A673 (cell line): ENCODE data around the gene KRTAP5-3. TPM values are rescaled to one million over a fixed set of nuclear protein-coding genes. Genes with fewer than 3 reads are reported as not detected.

Experiments
- BruUV-seq: library from RNA; stranded (reverse); fragments of 400-500 nt; replicated peaks from 2 replicates; lab custom pipeline; 2021; lab: Mats Ljungman, UMichigan
- CTCF ChIA-PET: fragments of 300-600 bp; sonication (Branson Sonifier 250); formaldehyde crosslinking; loops from one replicate; lab custom pipeline; 2022; ENCODE audit warnings: antibody characterized with exemption; lab: Charles Lee
- POLR2A ChIA-PET: fragments of 300-600 bp; sonication (Branson Sonifier 250); formaldehyde crosslinking; loops from one replicate; lab custom pipeline; 2022; ENCODE audit warnings: antibody characterized with exemption; ENCODE audit not compliant: low non-redundant PET; lab: Charles Lee
- DNase-seq: peaks from one replicate; pipeline ENCODE4 v3.0.0-alpha.2; 2015; ENCODE audit warnings: low spot score
- H3K27ac ChIP-seq: fragments of 200-600 bp; sonication (generic); 2 replicates; pipeline ENCODE4 v1.5.1; 2016; ENCODE audit warnings: mixed run types, low read depth, mild to moderate bottlenecking, mixed read lengths, antibody characterized with exemption, low read length; ENCODE audit not compliant: poor library complexity, severe bottlenecking
- H3K27me3 ChIP-seq: fragments of 200-600 bp; sonication (generic); replicated peaks from 2 replicates; pipeline ENCODE4 v1.6.1; 2017; ENCODE audit warnings: mixed run types, low read depth, mild to moderate bottlenecking, mixed read lengths, antibody characterized with exemption, low read length; ENCODE audit not compliant: insufficient read depth, poor library complexity
- H3K36me3 ChIP-seq: fragments of 200-600 bp; sonication (generic); 2 replicates; pipeline ENCODE4 v1.6.1; 2016; ENCODE audit warnings: mixed run types, mild to moderate bottlenecking, mixed read lengths, antibody characterized with exemption, low read length; ENCODE audit not compliant: insufficient read depth, poor library complexity, severe bottlenecking
- H3K4me1 ChIP-seq: fragments of 200-600 bp; sonication (generic); 2 replicates; pipeline ENCODE4 v1.6.1; 2017; ENCODE audit warnings: mixed run types, mild to moderate bottlenecking, mixed read lengths, antibody characterized with exemption, low read length; ENCODE audit not compliant: insufficient read depth, poor library complexity, severe bottlenecking
- H3K4me3 ChIP-seq: fragments of 200-600 bp; sonication (generic); 2 replicates; pipeline ENCODE4 v1.5.1; 2016; ENCODE audit warnings: low read depth, mixed run types, mild to moderate bottlenecking, mixed read lengths, low read length; ENCODE audit not compliant: poor library complexity, severe bottlenecking
- H3K9me3 ChIP-seq: fragments of 200-600 bp; sonication (generic); 2 replicates; pipeline ENCODE4 v1.6.1; 2016; ENCODE audit warnings: mixed run types, low read depth, mild to moderate bottlenecking, mixed read lengths, antibody characterized with exemption, low read length; ENCODE audit not compliant: poor library complexity, severe bottlenecking
- CTCF ChIP-seq: fragments of 300-800, 200-600 bp; sonication (generic); conservative IDR thresholded peaks from 2 replicates; pipeline ENCODE4 v1.5.1; 2017; ENCODE audit warnings: low read depth, mild to moderate bottlenecking, antibody characterized with exemption, low read length, moderate library complexity, mixed read lengths
- EZH2 ChIP-seq: fragments of 200-600 bp; sonication (generic); IDR thresholded peaks from 2 replicates; pipeline ENCODE4 v1.6.1; 2017; ENCODE audit warnings: borderline replicate concordance, low read depth, mild to moderate bottlenecking, mixed read lengths, antibody characterized with exemption, low read length; ENCODE audit not compliant: poor library complexity, severe bottlenecking
- intact Hi-C: fragments of 100-400 bp; cut with micrococcal nuclease; formaldehyde crosslinking; loops from one replicate; pipeline ENCODE4 v1.10.0; 2022; ENCODE audit not compliant: unreplicated experiment
- total RNA-seq: library from RNA; stranded (reverse); gene quantifications from 2 replicates; pipeline ENCODE4 v1.2.3, GENCODE V29; 2021

Gene KRTAP5-3
- total RNA-seq, 1 experiment from 2014 or later: not detected

- ChIA-PET POLR2A (no interaction called here), CTCF (no interaction called here)
- H3K9me3 ChIP-seq: no peaks in the 10 kb centered on the region
- no peak within 1 kb of the TSS for H3K4me3 ChIP-seq
- TF ChIP-seq CTCF (no peak), EZH2 (no peak)
- H3K36me3 ChIP-seq: no peaks in the 10 kb centered on the region
- no peak within 1 kb of the TSS for H3K27ac ChIP-seq
- H3K27me3 ChIP-seq: no peaks in the 10 kb centered on the region
- no peaks in the 10 kb centered on the region for H3K4me1 ChIP-seq
- BruUV-seq: no TSS peak
- no peak for DNase-seq
- intact Hi-C loops: loop anchor here (10.0 kb wide), 1 partner anchor 85 kb away; no protein-coding TSS in a partner anchor
These were observed 21.3 kb upstream of the KRTAP5-3 start, which contains the start of gene KRTAP5-5 for GRCh38 chr11:1629326-1630185. Gene KRTAP5-5, plus strand, starts transcription at chr11:1629775. Its CDS starts 66 bp downstream, at chr11:1629841.

- ChIA-PET CTCF (interaction anchor here (1.0 kb wide), 1 partner anchor 82 kb away, joined by 4 read pairs; no protein-coding TSS in a partner anchor), POLR2A (no interaction called here)
- intact Hi-C loops: loop anchor here (10.0 kb wide), 1 partner anchor 84 kb away; no protein-coding TSS in a partner anchor
- TF ChIP-seq CTCF: peak; percentile 92
- no peak for TF ChIP-seq EZH2
- Histone ChIP-seq H3K36me3 (no peaks in the 10 kb centered on the region), H3K4me3 (no peak overlapping the region), H3K9me3 (no peaks in the 10 kb centered on the region), H3K27me3 (no peaks in the 10 kb centered on the region), H3K27ac (no peak overlapping the region), H3K4me1 (no peaks in the 10 kb centered on the region)
- no TSS peak for BruUV-seq
- DNase-seq: peak; percentile 44
These were observed 20.5 kb upstream of the KRTAP5-3 start for GRCh38 chr11:1628506-1629325.

GRCh38 chr11:1625541-1625940 is 17.3 kb upstream of the KRTAP5-3 start:
- H3K27ac ChIP-seq: no peak overlapping the region
- POLR2A ChIA-PET: no interaction called here
- TF ChIP-seq CTCF (no peak), EZH2 (no peak)
- H3K9me3 ChIP-seq: no peaks in the 10 kb centered on the region
- no peaks in the 10 kb centered on the region for H3K36me3 ChIP-seq
- H3K27me3 ChIP-seq: no peaks in the 10 kb centered on the region
- DNase-seq: no peak
- no peaks in the 10 kb centered on the region for H3K4me1 ChIP-seq
- intact Hi-C loops: loop anchor here (10.0 kb wide), 1 partner anchor 81 kb away; no protein-coding TSS in a partner anchor
- BruUV-seq: no TSS peak
- CTCF ChIA-PET: no interaction called here
- no peak overlapping the region for H3K4me3 ChIP-seq
